Measurements from ENCODE around the gene ASB1. TPM values are rescaled to one million over a fixed set of nuclear protein-coding genes. Genes with fewer than 3 reads are reported as not detected.

ASB1 gene
- total RNA-seq, 1 donor from 2014 or later = 8.5 TPM

DNA sequence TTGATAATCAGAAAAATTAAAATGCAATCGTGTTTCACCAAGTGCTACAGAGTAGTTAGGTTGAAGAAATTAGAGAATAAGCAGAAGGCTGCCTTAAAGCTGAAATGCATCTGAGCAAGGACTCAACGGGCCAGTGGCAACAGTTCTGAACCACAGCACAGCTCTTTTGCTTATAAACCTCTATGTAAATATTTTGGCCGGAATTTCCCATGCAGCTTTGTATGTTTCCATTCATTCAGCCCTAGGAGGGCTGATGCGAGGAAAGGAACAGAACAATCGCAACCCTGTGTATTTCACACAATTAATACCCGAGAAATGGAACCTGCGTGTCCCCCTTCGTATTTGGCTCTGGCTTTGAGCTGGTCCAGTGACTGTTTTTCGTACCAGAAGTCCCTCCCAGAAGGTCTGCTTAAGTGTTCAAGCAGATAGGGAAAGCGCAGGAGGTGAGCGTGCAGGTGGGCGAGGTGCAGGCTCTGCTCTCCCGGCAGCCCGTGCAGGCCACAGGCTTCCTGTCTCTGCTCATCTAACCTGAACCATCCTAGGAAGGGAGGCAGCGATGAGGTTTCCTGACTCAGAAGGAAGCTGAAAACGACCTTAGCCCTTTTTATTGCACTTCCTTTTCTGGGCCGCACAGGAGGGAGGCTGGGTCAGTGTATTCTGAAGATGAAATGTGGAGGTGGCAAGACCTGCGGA, 67.3 kb downstream of the ASB1 start:
- Mint-ChIP-seq H3K27me3 (ENCODE audit: unreplicated experiment) (peaks cover 13% of the 10 kb centered on the region), H3K4me1 (ENCODE audit: unreplicated experiment) (peaks cover 32% of the 10 kb centered on the region), H3K4me3 (ENCODE audit: unreplicated experiment) (no peak overlapping the region), H3K9me3 (ENCODE audit: unreplicated experiment) (no peaks in the 10 kb centered on the region), H3K27ac (ENCODE audit: unreplicated experiment) (no peak overlapping the region), H3K36me3 (ENCODE audit: low read depth, unreplicated experiment) (no peaks in the 10 kb centered on the region)
- no peak for DNase-seq (ENCODE audit: low spot score)
- TF ChIP-seq, protein P1, sequence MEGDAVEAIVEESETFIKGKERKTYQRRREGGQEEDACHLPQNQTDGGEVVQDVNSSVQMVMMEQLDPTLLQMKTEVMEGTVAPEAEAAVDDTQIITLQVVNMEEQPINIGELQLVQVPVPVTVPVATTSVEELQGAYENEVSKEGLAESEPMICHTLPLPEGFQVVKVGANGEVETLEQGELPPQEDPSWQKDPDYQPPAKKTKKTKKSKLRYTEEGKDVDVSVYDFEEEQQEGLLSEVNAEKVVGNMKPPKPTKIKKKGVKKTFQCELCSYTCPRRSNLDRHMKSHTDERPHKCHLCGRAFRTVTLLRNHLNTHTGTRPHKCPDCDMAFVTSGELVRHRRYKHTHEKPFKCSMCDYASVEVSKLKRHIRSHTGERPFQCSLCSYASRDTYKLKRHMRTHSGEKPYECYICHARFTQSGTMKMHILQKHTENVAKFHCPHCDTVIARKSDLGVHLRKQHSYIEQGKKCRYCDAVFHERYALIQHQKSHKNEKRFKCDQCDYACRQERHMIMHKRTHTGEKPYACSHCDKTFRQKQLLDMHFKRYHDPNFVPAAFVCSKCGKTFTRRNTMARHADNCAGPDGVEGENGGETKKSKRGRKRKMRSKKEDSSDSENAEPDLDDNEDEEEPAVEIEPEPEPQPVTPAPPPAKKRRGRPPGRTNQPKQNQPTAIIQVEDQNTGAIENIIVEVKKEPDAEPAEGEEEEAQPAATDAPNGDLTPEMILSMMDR (IDR thresholded peaks at IDR 0.05; ENCODE audit: unreplicated experiment) = no peak

DNA sequence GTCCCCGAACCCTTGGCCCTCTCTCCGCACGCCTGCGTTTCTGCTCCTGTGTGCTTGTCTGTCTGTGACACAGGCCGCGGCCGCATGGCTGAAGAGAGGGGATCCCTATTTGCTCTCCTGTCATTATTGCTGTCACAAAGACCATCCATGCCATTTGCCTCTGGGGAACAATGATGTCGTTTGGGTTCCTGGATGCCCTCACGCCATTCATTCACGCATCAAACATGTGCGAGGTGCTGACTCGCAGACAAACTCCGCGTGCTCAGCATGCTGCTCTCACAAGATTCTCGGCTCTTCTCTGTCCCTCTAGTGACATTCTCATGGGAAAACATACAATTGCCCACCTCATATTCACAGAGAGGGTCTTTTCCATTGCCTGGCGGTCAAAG, 67.8 kb downstream of the ASB1 start:
- TF ChIP-seq, protein P1 (IDR thresholded peaks at IDR 0.05; ENCODE audit: unreplicated experiment) = no peak
- Mint-ChIP-seq H3K36me3 (ENCODE audit: low read depth, unreplicated experiment) (no peaks in the 10 kb centered on the region), H3K4me3 (ENCODE audit: unreplicated experiment) (no peak overlapping the region), H3K4me1 (ENCODE audit: unreplicated experiment) (peaks cover 30% of the 10 kb centered on the region), H3K9me3 (ENCODE audit: unreplicated experiment) (no peaks in the 10 kb centered on the region), H3K27me3 (ENCODE audit: unreplicated experiment) (peaks cover 13% of the 10 kb centered on the region), H3K27ac (ENCODE audit: unreplicated experiment) (peak overlapping the region; percentile 19)
- DNase-seq (ENCODE audit: low spot score) = no peak

DNA sequence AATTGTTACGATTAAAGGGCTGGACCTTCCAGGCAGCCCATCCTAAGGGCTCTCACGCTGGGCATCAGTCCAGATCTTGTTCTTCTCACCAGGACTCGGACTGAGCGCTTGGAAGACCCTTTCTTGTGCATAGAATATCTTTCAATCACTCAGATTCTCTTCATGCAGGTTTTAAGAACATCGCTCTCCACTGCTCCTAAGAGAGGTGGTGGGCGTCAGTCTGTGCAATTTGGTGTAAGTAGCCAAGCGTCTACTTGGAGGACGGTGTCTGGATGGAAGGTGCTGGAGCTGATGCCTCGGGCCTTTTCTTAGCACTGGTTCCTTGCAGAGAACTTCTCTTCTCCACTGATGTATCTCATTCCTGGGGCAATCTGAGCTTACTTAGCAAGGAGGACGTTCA, 68.7 kb downstream of the ASB1 start:
- TF ChIP-seq, protein P1 (IDR thresholded peaks at IDR 0.05; ENCODE audit: unreplicated experiment) = no peak
- no peak overlapping the region for H3K4me3 Mint-ChIP-seq (ENCODE audit: unreplicated experiment)
- DNase-seq (ENCODE audit: low spot score) = no peak
- no peak overlapping the region for H3K27ac Mint-ChIP-seq (ENCODE audit: unreplicated experiment)
- no peaks in the 10 kb centered on the region for H3K9me3 Mint-ChIP-seq (ENCODE audit: unreplicated experiment)
- peaks cover 30% of the 10 kb centered on the region for H3K4me1 Mint-ChIP-seq (ENCODE audit: unreplicated experiment)
- H3K27me3 Mint-ChIP-seq (ENCODE audit: unreplicated experiment) = peaks cover 13% of the 10 kb centered on the region
- no peaks in the 10 kb centered on the region for H3K36me3 Mint-ChIP-seq (ENCODE audit: low read depth, unreplicated experiment)

DNA sequence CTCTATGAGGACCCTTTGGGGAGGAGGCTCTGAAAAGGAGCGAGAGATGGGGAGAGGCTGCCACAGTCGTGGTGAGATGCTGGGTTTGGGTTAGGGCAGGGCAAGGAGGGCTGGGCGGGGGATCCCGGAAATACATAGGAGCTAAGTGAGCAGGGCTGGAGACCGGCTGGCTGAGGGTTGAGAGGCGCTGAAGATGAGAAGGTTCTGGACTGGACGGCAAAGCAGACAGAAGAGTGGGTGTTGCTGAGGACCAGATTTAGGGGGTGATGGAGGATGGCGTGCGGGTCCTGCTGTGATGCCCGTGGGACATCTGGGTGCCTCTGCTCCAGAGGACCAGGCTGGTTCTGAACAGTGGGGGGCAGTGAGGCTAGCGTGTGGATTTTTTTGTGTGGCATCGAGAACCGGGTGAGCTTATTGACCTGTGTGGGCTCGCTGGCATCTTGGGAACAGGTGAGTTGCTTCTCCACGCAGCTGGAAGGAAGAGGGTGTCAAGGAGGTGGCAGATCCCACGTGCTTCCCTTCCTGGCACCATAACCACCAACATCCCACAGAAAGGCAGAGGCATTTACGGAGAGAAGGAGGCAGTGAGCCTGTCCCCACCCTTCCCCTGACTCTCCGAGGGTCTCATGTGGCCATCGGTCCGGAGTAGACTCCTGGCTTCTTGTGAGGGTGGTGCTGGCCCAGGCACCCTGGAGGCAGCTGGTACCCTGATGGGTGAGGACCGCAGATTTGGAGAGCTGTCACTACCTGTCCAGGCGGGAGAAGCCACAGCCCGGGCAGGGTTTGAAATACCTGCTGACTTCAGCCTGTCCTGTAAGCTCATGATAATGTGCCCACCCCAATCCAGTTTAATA, 70.3 kb downstream of the ASB1 start:
- H3K4me3 Mint-ChIP-seq (ENCODE audit: unreplicated experiment) = no peak overlapping the region
- H3K27ac Mint-ChIP-seq (ENCODE audit: unreplicated experiment) = no peak overlapping the region
- DNase-seq (ENCODE audit: low spot score) = no peak
- H3K9me3 Mint-ChIP-seq (ENCODE audit: unreplicated experiment) = no peaks in the 10 kb centered on the region
- H3K36me3 Mint-ChIP-seq (ENCODE audit: low read depth, unreplicated experiment) = no peaks in the 10 kb centered on the region
- TF ChIP-seq, protein P1 (IDR thresholded peaks at IDR 0.05; ENCODE audit: unreplicated experiment) = no peak
- H3K4me1 Mint-ChIP-seq (ENCODE audit: unreplicated experiment) = peaks cover 27% of the 10 kb centered on the region
- H3K27me3 Mint-ChIP-seq (ENCODE audit: unreplicated experiment) = peaks cover 10% of the 10 kb centered on the region

DNA sequence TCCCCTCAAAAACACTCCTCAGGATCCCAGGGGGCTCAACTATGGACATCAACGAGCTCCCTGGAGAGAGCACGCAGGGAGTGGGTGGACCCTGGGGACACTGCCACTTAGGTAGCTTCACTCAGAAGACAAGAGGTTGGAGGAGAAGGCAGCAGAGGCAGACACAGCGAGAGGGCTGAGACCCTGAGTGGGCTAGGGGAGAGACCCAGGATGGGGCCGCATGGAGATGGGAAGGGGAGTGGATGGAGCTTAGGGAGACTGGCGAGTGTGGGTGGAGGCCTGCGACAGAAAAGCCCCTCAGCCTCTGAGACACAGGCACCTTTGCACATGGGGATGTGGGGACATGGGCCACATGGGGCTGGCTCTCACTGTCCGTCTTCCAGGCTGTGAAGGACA, 70.9 kb downstream of the ASB1 start:
- DNase-seq (ENCODE audit: low spot score) = no peak
- Mint-ChIP-seq H3K9me3 (ENCODE audit: unreplicated experiment) (no peaks in the 10 kb centered on the region), H3K36me3 (ENCODE audit: low read depth, unreplicated experiment) (no peaks in the 10 kb centered on the region), H3K4me3 (ENCODE audit: unreplicated experiment) (no peak overlapping the region), H3K27me3 (ENCODE audit: unreplicated experiment) (peaks cover 8% of the 10 kb centered on the region), H3K27ac (ENCODE audit: unreplicated experiment) (no peak overlapping the region), H3K4me1 (ENCODE audit: unreplicated experiment) (peaks cover 23% of the 10 kb centered on the region)
- TF ChIP-seq, protein P1 (IDR thresholded peaks at IDR 0.05; ENCODE audit: unreplicated experiment) = no peak
